ENCODE results near the gene SHOX. TPM values are rescaled to one million over a fixed set of nuclear protein-coding genes. Genes with fewer than 3 reads are reported as not detected.

The SHOX gene
- total and polyA plus RNA-seq, 2 donors: not detected

GRCh38 chrX:681989-682388 is 51.4 kb downstream of the SHOX start:
- H3K4me3 ChIP-seq (ENCODE audit: low read depth, low read length): no peak overlapping the region
- WGBS: 91% methylated on average over 3 of the region's 3 CpGs

GRCh38 chrX:682892-683291 is 52.3 kb downstream of the SHOX start:
- no peak overlapping the region for H3K4me3 ChIP-seq (ENCODE audit: low read depth, low read length)
- no peak overlapping the region for H3K27ac ChIP-seq (ENCODE audit: low read depth)
- no peaks in the 10 kb centered on the region for H3K36me3 ChIP-seq (ENCODE audit: insufficient read depth)
- DNase-seq (ENCODE audit: extremely low spot score): no peak
- no peaks in the 10 kb centered on the region for H3K4me1 ChIP-seq (ENCODE audit: insufficient read depth)
- 86% methylated on average over 8 of the region's 8 CpGs for WGBS

More at GRCh38 chrX:681989-682388, 51.4 kb downstream of the SHOX start:
- H3K4me1 ChIP-seq (ENCODE audit: insufficient read depth): no peaks in the 10 kb centered on the region
- DNase-seq (ENCODE audit: extremely low spot score): no peak
- H3K36me3 ChIP-seq (ENCODE audit: insufficient read depth): no peaks in the 10 kb centered on the region
- H3K27ac ChIP-seq (ENCODE audit: low read depth): no peak overlapping the region

DNA sequence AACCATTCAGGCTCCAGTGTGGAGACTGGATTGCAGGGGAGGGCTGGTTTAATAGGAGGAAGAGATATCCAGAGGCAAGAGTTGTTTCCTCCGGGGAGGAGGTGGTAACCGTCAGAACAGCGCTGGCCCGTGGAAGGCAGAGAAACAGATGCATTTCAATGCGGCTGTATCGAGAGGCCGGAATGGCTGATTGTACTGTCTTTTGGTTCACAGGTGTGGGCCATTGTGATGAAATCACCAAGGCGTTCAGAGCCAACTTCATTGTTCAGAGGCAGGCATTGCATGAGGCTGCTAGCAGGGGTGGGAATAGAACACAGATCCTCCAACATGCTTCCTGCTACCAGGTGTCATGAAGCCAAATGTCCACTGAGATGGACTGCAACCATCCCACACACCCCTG is 53.0 kb downstream of the SHOX start:
- Histone ChIP-seq H3K4me1 (ENCODE audit: insufficient read depth) (no peaks in the 10 kb centered on the region), H3K4me3 (ENCODE audit: low read depth, low read length) (no peak overlapping the region), H3K27ac (ENCODE audit: low read depth) (no peak overlapping the region), H3K36me3 (ENCODE audit: insufficient read depth) (no peaks in the 10 kb centered on the region)
- WGBS: 76% methylated on average over 8 of the region's 8 CpGs
- no peak for DNase-seq (ENCODE audit: extremely low spot score)

DNA sequence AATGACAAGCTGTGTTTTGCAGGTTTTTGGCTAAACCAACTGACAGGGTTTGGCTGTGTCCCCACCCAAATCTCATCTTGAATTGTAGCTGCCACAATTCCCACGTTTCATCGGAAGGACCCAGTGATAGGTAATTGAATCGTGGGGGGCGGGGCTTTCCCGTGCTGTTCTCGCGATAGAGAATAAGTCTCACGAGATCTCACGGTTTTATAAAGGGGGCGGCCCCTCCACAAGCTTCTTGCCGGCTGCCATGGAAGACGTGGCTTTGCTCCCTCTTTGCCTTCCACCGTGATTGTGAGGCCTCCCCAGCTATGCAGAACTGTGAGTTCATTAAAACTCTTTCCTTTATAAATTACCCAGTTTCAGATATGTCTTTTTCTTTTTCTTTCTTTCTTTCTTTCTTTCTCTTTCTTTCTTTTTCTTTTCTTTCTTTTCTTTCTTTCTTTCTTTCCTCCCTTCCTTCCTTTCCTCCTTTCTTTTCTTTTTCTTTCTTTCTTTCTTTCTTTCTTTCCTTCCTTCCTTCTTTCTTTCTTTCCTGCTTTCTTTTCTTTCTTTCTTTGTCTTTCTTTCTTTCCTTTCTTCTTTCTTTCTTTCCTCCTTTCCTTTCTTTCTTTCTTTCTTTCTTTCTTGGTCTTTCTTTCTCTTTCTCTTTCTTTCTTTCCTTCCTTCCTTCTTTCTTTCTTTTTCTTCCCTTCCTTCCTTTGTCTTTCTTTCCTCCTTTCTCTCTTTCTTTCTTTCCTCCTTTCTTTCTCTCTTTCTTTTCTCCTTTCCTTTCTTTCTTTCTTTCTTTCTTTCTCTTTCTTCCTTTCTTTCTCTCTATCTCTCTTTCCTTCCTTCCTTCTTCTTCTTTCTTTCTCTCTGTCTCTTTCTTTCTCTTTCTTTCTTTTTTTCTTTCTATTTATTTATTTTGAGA is 54.8 kb downstream of the SHOX start:
- 82% methylated on average over 13 of the region's 13 CpGs for whole genome bisulfite sequencing

DNA sequence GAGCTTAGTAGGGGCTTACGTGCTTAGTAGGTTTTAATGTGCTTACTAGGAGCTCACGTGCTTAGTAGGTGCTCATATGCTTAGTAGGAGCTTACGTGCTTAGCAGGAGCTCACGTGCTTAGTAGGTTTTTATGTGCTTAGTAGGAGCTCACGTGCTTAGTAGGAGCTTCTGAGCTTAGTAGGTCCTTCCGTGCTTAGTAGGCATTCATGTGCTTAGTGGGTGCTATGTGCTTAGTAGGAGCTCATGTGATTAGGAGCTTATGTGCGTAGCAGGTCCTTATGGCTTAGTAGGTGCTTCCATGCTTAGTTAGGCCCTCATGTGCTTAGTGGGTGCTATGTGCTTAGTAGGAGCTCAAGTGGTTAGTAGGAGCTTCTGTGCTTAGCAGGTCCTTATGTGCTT is 59.4 kb downstream of the SHOX start:
- Histone ChIP-seq H3K27ac (ENCODE audit: low read depth) (no peak overlapping the region), H3K4me3 (ENCODE audit: low read depth, low read length) (no peak overlapping the region), H3K4me1 (ENCODE audit: insufficient read depth) (no peaks in the 10 kb centered on the region), H3K36me3 (ENCODE audit: insufficient read depth) (no peaks in the 10 kb centered on the region)
- no peak for DNase-seq (ENCODE audit: extremely low spot score)
- WGBS: 93% methylated on average over 7 of the region's 7 CpGs

More for the DNA sequence above, 54.8 kb downstream of the SHOX start:
- DNase-seq (ENCODE audit: extremely low spot score): no peak
- Histone ChIP-seq H3K4me3 (ENCODE audit: low read depth, low read length) (no peak overlapping the region), H3K36me3 (ENCODE audit: insufficient read depth) (no peaks in the 10 kb centered on the region), H3K27ac (ENCODE audit: low read depth) (no peak overlapping the region), H3K4me1 (ENCODE audit: insufficient read depth) (no peaks in the 10 kb centered on the region)

DNA sequence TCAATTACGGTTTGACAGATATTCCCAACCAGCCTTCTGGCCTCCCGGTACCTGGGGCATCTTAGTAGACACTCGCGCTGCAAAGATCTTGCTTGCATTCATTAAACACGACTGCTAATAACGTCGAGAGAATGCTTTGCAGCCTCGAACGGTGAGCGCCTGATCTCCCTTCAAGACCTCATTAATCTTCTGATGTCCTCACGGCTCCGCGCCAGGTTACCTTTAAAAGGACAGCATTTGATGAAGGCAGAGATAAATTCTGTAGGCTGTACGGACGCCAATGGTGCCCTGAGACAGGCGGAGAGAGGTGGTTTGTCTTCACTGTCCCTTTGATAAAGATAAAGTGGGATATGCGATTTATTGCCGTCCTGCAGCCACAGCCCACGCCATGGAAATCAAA is 64.2 kb downstream of the SHOX start:
- H3K4me3 ChIP-seq (ENCODE audit: low read depth, low read length): no peak overlapping the region
- DNase-seq (ENCODE audit: extremely low spot score): no peak
- no peaks in the 10 kb centered on the region for H3K36me3 ChIP-seq (ENCODE audit: insufficient read depth)
- H3K4me1 ChIP-seq (ENCODE audit: insufficient read depth): no peaks in the 10 kb centered on the region
- 83% methylated on average over 19 of the region's 19 CpGs for WGBS
- H3K27ac ChIP-seq (ENCODE audit: low read depth): no peak overlapping the region

GRCh38 chrX:698206-698605 is 67.6 kb downstream of the SHOX start:
- Histone ChIP-seq H3K36me3 (ENCODE audit: insufficient read depth) (no peaks in the 10 kb centered on the region), H3K27ac (ENCODE audit: low read depth) (no peak overlapping the region), H3K4me3 (ENCODE audit: low read depth, low read length) (no peak overlapping the region), H3K4me1 (ENCODE audit: insufficient read depth) (no peaks in the 10 kb centered on the region)
- no peak for DNase-seq (ENCODE audit: extremely low spot score)
- WGBS: 67% methylated on average over 20 of the region's 20 CpGs

GRCh38 chrX:700936-701335 is 70.3 kb downstream of the SHOX start:
- H3K27ac ChIP-seq (ENCODE audit: low read depth): no peak overlapping the region
- WGBS: 41% methylated on average over 6 of the region's 6 CpGs
- no peak overlapping the region for H3K4me3 ChIP-seq (ENCODE audit: low read depth, low read length)
- no peaks in the 10 kb centered on the region for H3K4me1 ChIP-seq (ENCODE audit: insufficient read depth)
- no peaks in the 10 kb centered on the region for H3K36me3 ChIP-seq (ENCODE audit: insufficient read depth)
- no peak for DNase-seq (ENCODE audit: extremely low spot score)

DNA sequence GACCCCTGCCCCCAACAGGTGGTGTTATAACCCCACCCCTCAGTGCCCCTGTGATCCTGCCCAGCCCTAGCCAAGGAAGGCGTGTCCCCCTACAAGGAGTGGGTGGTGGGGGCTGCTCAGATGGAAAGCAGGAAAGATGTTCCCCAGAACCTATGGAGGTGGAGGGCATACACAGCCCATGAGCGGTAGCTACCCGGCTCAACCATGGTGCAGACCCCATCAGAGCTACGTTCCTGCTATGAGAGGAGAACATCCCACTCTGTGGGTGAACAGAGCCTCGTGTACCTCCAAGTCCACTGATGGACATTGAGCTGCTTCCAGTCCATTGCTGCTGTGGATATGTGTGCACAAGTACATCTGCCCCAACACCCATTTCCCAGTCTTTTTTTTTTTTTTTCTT is 71.1 kb downstream of the SHOX start:
- Histone ChIP-seq H3K36me3 (ENCODE audit: insufficient read depth) (no peaks in the 10 kb centered on the region), H3K4me3 (ENCODE audit: low read depth, low read length) (no peak overlapping the region), H3K27ac (ENCODE audit: low read depth) (no peak overlapping the region), H3K4me1 (ENCODE audit: insufficient read depth) (no peaks in the 10 kb centered on the region)
- no peak for DNase-seq (ENCODE audit: extremely low spot score)
- WGBS: 88% methylated on average over 5 of the region's 5 CpGs

DNA sequence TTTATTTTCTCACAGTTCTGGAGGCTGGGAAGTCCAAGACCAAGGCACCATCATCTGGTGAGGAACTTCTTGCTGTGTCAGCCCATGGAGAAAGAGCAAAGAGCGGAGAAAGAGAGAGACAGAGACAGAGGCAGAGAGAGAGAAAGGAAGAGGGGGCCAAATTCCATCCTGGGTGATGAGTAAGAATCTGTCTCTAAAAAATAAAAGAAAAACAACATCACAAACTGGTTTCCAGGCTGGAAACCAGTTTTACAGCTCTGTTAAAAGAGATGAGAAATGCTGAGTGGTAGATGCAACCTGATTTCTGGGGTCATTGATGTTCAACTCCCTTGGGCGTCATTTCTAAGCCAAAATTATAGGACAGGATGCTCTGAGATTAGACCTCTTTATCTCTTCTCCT is 72.9 kb downstream of the SHOX start:
- H3K4me1 ChIP-seq (ENCODE audit: insufficient read depth): no peaks in the 10 kb centered on the region
- 75% methylated on average over 2 of the region's 2 CpGs for WGBS
- no peak overlapping the region for H3K27ac ChIP-seq (ENCODE audit: low read depth)
- H3K4me3 ChIP-seq (ENCODE audit: low read depth, low read length): no peak overlapping the region
- H3K36me3 ChIP-seq (ENCODE audit: insufficient read depth): no peaks in the 10 kb centered on the region
- DNase-seq (ENCODE audit: extremely low spot score): no peak

DNA sequence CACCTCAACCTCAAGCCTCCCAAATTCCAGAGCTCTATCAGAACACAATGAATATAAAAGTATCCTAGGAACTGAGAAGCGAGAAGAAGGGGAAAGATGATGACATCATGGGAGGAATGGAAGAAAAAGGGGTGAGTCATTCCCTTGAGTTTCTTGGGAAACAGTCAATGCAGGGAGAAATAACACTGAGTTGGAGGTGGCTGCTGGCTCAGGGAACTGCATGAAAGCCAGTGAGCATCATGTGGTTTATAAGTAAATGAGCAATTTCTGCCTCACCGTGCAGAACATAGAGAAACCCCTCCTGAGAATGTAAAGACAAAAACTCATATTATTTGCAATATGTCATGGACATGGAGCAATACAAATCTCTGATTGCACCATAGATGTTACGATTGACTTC is 73.3 kb downstream of the SHOX start:
- no peak for DNase-seq (ENCODE audit: extremely low spot score)
- Histone ChIP-seq H3K27ac (ENCODE audit: low read depth) (no peak overlapping the region), H3K4me1 (ENCODE audit: insufficient read depth) (no peaks in the 10 kb centered on the region), H3K4me3 (ENCODE audit: low read depth, low read length) (no peak overlapping the region), H3K36me3 (ENCODE audit: insufficient read depth) (no peaks in the 10 kb centered on the region)
- 84% methylated on average over 3 of the region's 3 CpGs for WGBS

Other genes starting within 250 kb of the SHOX start
- gene PPP2R3B, start 243.9 kb upstream of the SHOX start, total RNA-seq: 11.0 TPM
- gene PPP2R3B, start 243.9 kb upstream of the SHOX start, polyA plus RNA-seq: 16.1 TPM